ENCODE data around the gene HNRNPF. TPM values are rescaled to one million over a fixed set of nuclear protein-coding genes. Genes with fewer than 3 reads are reported as not detected.
"Not testable (repeated sequence)": the region's sequence is repeated elsewhere in the genome, so short reads cannot be mapped to it uniquely, and the experiment has no call there.

The HNRNPF gene
- 240 TPM for polyA plus RNA-seq (2012; ENCODE audit: insufficient read depth, insufficient read length, low read depth)

DNA sequence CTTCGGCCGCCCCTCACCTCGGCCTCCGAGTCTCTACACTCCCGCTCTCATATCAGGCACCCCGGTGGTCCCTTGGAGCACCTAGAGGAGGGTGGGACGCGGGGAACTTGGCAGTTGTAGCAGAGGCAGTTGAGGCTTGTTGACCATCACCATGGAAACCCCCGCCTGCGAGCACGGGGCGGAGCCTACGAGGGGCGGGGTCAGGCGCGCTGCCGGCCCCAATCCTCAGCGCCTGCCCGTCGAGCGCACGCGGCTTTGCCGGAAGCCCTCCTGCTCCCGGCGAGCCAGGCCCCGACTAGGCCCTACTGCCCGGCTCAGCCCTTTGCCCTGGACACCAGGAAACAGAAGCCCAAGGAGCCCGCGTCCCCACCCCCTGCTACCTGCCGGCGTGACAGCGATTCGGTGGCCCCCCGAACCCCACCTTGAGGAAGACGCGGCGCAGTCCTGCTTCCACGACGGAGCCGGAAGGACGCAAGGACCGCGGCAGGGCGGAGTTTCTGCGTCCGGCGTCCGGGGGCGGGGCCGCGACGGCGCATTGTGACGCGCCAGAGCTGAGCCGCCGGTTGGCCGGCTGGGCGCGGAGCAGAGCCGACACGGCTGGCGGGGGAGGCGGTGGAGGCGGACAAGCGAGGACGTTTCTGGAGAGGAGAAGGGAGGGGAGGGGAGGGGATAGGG, at the start of gene HNRNPF:
Gene HNRNPF (minus strand): TSS at position 477 of the 675 bp plus-strand sequence. CDS start 21,302 bp downstream, outside the sequence.
- H3K27me3 ChIP-seq: no peaks in the 10 kb centered on the region
- H3K36me3 ChIP-seq: peaks cover 9% of the 10 kb centered on the region
- no peaks in the 10 kb centered on the region for H3K9me3 ChIP-seq
- peak within 1 kb of the TSS; percentile 65 for H3K4me3 ChIP-seq (ENCODE audit: low read depth, low read length)
- DNase-seq: peak; percentile 93
- no peaks in the 10 kb centered on the region for H3K4me1 ChIP-seq
- TF ChIP-seq CTCF (IDR thresholded peaks at IDR 0.05; ENCODE audit: low read depth, low read length): no peak

DNA sequence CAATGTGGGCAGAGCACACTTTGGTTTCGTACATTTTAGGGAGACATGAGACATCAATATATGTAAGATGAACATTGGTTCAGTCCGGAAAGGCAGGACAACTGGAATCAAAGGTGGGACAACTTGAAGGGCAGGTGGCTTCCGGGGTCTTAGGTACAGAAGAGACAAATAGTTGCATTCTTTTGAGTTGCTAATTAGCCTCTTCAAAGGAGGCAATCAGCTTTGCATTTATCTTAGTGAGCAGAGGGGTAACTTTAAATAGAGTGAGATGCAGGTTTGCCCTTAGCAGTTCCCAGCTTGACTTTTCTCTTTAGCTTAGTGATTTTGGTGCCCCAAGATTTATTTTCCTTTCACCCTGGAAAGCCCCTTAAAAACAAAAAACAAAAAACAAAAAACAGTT, 49.2 kb upstream of the HNRNPF start:
- no peak overlapping the region for H3K4me3 ChIP-seq (ENCODE audit: low read depth, low read length)
- no peaks in the 10 kb centered on the region for H3K9me3 ChIP-seq
- no peaks in the 10 kb centered on the region for H3K4me1 ChIP-seq
- DNase-seq: no peak
- H3K36me3 ChIP-seq: no peaks in the 10 kb centered on the region
- TF ChIP-seq CTCF (IDR thresholded peaks at IDR 0.05; ENCODE audit: low read depth, low read length): no peak
- no peaks in the 10 kb centered on the region for H3K27me3 ChIP-seq

GRCh38 chr10:43456561-43456960, 47.6 kb upstream of the HNRNPF start:
- not testable (repeated sequence) for H3K4me1 ChIP-seq; DNase-seq; H3K36me3 ChIP-seq; H3K9me3 ChIP-seq; H3K27me3 ChIP-seq; H3K4me3 ChIP-seq (ENCODE audit: low read depth, low read length)

DNA sequence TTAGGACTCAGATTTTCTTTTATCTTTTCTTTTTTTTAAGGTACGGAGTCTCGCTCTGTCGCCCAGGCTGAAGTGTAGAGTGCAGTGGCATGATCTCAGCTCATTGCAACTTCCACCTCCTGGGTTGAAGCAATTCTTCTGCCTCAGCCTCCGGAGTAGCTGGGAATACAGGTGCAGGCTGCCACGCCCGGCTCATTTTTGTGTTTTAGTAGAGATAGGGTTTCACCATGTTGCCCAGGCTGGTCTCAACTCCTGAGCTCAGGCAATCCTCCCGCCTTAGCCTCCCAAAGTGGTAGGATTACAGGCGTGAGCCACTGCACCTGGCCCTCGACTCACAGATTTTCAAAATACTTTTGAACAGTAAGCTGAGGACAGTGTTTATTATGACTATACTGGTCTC, 45.0 kb upstream of the HNRNPF start:
- H3K4me1 ChIP-seq: not testable (repeated sequence)

DNA sequence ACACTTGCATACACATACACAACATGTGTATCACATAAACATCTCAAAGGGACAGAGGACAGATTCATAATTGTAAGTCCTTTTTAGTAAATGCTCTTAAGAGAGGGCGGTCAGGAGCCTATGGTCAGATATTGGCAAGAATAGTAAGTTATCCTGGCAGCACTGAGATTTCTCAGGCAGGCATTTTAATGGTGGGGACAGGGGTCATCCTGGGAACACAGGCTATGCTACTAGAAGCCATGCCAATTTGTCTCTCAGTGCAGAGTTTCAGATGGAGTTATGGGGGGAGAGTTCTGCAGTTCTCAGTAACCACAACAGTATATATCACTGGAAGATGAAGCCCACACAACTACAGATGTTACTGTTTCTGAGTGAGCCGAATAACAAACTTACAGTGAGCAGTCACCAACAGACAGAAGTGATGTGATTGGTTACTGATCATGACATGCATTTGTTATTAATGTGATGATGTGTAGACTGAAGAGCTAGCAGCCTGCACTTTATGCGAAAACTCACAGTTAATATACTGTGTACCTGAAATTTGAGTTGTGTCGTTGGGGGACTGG, 44.4 kb upstream of the HNRNPF start:
- Histone ChIP-seq H3K9me3 (no peaks in the 10 kb centered on the region), H3K4me1 (no peaks in the 10 kb centered on the region), H3K36me3 (no peaks in the 10 kb centered on the region), H3K4me3 (ENCODE audit: low read depth, low read length) (no peak overlapping the region), H3K27me3 (no peaks in the 10 kb centered on the region)
- TF ChIP-seq CTCF (IDR thresholded peaks at IDR 0.05; ENCODE audit: low read depth, low read length): no peak
- no peak for DNase-seq

More for the DNA sequence above, 45.0 kb upstream of the HNRNPF start:
- not testable (repeated sequence) for H3K9me3 ChIP-seq; H3K27me3 ChIP-seq; DNase-seq; H3K4me3 ChIP-seq (ENCODE audit: low read depth, low read length); H3K36me3 ChIP-seq

DNA sequence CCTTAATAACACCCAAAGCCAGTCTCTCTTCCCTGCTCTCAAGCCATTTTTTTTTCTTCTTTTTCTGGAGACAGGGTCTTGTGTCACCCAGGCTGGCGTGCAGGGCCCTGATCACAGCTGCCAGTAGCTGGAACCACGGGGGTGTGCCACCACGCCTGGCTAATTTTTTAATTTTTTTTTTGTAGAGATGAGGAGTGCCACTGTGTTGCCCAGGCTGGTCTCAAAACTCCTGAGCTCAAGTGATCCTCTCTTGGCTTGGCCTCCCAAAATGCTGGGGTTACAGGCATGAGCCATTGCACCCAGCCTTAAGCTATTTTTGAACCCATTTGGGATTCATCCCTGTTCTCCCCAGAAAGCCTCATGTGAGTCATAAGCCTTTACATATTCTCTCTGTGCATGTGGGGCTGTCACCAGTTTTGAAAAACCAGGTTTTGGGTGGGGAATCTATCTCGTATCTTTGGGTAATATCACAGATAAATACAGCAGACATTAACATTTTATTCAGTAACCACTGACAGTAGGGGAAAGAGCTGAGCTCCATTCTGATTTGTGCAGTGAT, 43.4 kb upstream of the HNRNPF start:
- Histone ChIP-seq H3K27me3 (no peaks in the 10 kb centered on the region), H3K9me3 (no peaks in the 10 kb centered on the region), H3K4me3 (ENCODE audit: low read depth, low read length) (no peak overlapping the region), H3K4me1 (no peaks in the 10 kb centered on the region), H3K36me3 (no peaks in the 10 kb centered on the region)
- no peak for DNase-seq
- TF ChIP-seq CTCF (IDR thresholded peaks at IDR 0.05; ENCODE audit: low read depth, low read length): no peak

DNA sequence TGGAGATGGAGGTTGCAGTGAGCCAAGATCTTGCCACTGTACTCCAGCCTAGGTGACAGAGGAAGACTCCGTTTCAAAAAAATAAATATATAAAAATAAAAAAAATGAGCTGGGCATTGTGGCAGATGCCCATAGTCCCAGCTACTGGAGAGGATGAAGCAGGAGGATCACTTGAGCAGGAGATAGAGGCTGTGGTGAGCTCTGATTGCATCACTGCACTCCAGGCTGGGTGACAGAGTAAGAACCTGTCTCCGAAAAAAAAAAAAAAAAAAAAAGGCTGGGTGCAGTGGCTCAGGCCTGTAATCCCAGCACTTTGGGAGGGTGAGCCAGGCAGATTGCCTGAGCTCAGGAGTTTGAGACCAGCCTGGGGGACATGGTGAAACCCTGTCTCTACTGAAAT, 39.8 kb upstream of the HNRNPF start:
- H3K4me3 ChIP-seq (ENCODE audit: low read depth, low read length): no peak overlapping the region
- no peaks in the 10 kb centered on the region for H3K36me3 ChIP-seq
- H3K9me3 ChIP-seq: no peaks in the 10 kb centered on the region
- no peak for DNase-seq
- TF ChIP-seq CTCF (IDR thresholded peaks at IDR 0.05; ENCODE audit: low read depth, low read length): no peak
- H3K27me3 ChIP-seq: no peaks in the 10 kb centered on the region
- no peaks in the 10 kb centered on the region for H3K4me1 ChIP-seq

GRCh38 chr10:43446219-43447017, 37.4 kb upstream of the HNRNPF start:
- H3K27me3 ChIP-seq; H3K36me3 ChIP-seq; H3K9me3 ChIP-seq; H3K4me1 ChIP-seq; H3K4me3 ChIP-seq (ENCODE audit: low read depth, low read length): not testable (repeated sequence)
- peak; percentile 12 for DNase-seq
